SK-N-SH treated with all-trans-retinoic acid at 6 μM for 48 hours (cell line): Measurements from ENCODE around the gene MGAT3.

Experiments used
- RARB ChIP-seq: fragments of 250-450 bp; sonication (Bioruptor Pico); IDR thresholded peaks from 2 replicates; pipeline ENCODE4 v1.8.0; 2021; ENCODE audit warnings: mild to moderate bottlenecking, moderate library complexity
- ZC3H10 ChIP-seq: fragments of 250-450 bp; sonication (Bioruptor Pico); IDR thresholded peaks from 2 replicates; pipeline ENCODE4 v1.5.1; 2021; ENCODE audit warnings: mild to moderate bottlenecking, moderate library complexity

DNA sequence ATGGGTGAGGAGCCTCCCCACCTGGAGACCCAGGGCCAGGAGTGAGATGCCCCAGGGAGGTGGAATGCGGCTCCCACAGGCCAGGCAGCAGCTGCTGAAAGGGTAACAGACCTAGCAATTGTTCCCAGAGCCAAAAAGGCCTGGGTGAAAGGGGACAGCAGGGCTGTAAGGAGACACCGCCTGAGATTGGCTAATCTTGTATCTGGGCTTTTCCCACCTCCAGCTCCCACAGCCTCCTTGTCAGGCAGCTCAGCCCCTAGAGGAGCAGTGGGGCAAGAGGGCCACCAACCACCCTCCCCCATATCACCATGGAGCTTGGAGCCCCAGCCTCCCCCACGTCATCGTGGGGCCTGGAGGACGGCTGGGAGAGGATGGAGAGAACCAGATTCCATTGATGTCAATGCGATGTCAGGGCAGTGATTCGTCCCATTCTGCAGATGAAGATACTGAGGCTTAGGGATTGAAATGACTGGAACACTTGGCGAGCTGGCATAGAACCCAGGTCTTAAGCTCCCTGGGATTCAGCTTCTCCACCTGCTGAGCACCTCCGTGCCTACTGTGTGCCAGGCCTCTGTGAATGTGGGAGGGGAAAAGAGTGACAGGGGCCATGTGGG, 2.9 kb upstream of the MGAT3 start:
- TF ChIP-seq RARB (CRISPR knock-in tag) = no peak
- TF ChIP-seq ZC3H10 (CRISPR knock-in tag) = no peak
